Uterus (tissue), 2 donors: Measurements from ENCODE around the gene CACNA1D.

Experiments used
- CTCF ChIP-seq, 4 experiments: fragments of 200-600 bp in 2 of 4; fragments of 450-650 bp in 2 of 4; sonication (generic) in 2 of 4; IDR thresholded peaks; one replicate each; pipeline ENCODE4 v1.5.1; 2016 to 2019; ENCODE audit warnings: antibody characterized with exemption in 4 of 4, mild to moderate bottlenecking in 2 of 4, moderate library complexity in 1 of 4
- POLR2A ChIP-seq, 2 donors: fragments of 450-650 bp; IDR thresholded peaks; one replicate each; pipeline ENCODE4 v1.6.1; 2016; ENCODE audit warnings: antibody characterized with exemption in 2 of 2, mild to moderate bottlenecking in 1 of 2, moderate library complexity in 1 of 2

GRCh38 chr3:53819163-53819868 lies 324.9 kb downstream of the CACNA1D start:
- TF ChIP-seq CTCF (IDR thresholded peaks at IDR 0.05) (no peak), POLR2A (IDR thresholded peaks at IDR 0.05) (no peak)
